ENCODE data around the gene RNFT2.
"Not testable (repeated sequence)": the region's sequence is repeated elsewhere in the genome, so short reads cannot be mapped to it uniquely, and the experiment has no call there.

The RNFT2 gene

GRCh38 chr12:116754097-116754496 lies 16.0 kb downstream of the RNFT2 start:
- not testable (repeated sequence) for H3K4me3 ChIP-seq (ENCODE audit: low read depth in 1 of 2, low read length in 2 of 2); H3K4me1 ChIP-seq (ENCODE audit: control insufficient read depth in 1 of 2, insufficient read depth in 2 of 2, low read length in 2 of 2); H3K36me3 ChIP-seq (ENCODE audit: control insufficient read depth in 1 of 2, insufficient read depth in 2 of 2, low read length in 2 of 2); H3K27me3 ChIP-seq (ENCODE audit: low read depth, low read length); H3K27ac ChIP-seq (ENCODE audit: low read length); H3K9me3 ChIP-seq (ENCODE audit: control insufficient read depth in 1 of 2, low read length in 2 of 2)

- H3K27ac ChIP-seq (ENCODE audit: low read length); H3K36me3 ChIP-seq (ENCODE audit: control insufficient read depth in 1 of 2, insufficient read depth in 2 of 2, low read length in 2 of 2); H3K4me1 ChIP-seq (ENCODE audit: control insufficient read depth in 1 of 2, insufficient read depth in 2 of 2, low read length in 2 of 2); H3K27me3 ChIP-seq (ENCODE audit: low read depth, low read length); H3K4me3 ChIP-seq (ENCODE audit: low read depth in 1 of 2, low read length in 2 of 2); H3K9me3 ChIP-seq (ENCODE audit: control insufficient read depth in 1 of 2, low read length in 2 of 2): not testable (repeated sequence)
Measured at GRCh38 chr12:116754783-116755182, 16.7 kb downstream of the RNFT2 start.

GRCh38 chr12:116759783-116760621 lies 21.9 kb downstream of the RNFT2 start:
- Histone ChIP-seq H3K27ac (ENCODE audit: low read length) (no peak overlapping the region), H3K27me3 (ENCODE audit: low read depth, low read length) (no peaks in the 10 kb centered on the region), H3K4me1 (ENCODE audit: control insufficient read depth in 1 of 2, insufficient read depth in 2 of 2, low read length in 2 of 2) (no peaks in the 10 kb centered on the region), H3K36me3 (ENCODE audit: control insufficient read depth in 1 of 2, insufficient read depth in 2 of 2, low read length in 2 of 2) (no peaks in the 10 kb centered on the region), H3K4me3 (ENCODE audit: low read depth in 1 of 2, low read length in 2 of 2) (no peak overlapping the region), H3K9me3 (ENCODE audit: control insufficient read depth in 1 of 2, low read length in 2 of 2) (no peaks in the 10 kb centered on the region)

GRCh38 chr12:116760622-116761020 lies 22.5 kb downstream of the RNFT2 start:
- Histone ChIP-seq H3K27ac (ENCODE audit: low read length) (no peak overlapping the region), H3K9me3 (ENCODE audit: control insufficient read depth in 1 of 2, low read length in 2 of 2) (no peaks in the 10 kb centered on the region), H3K4me3 (ENCODE audit: low read depth in 1 of 2, low read length in 2 of 2) (no peak overlapping the region), H3K36me3 (ENCODE audit: control insufficient read depth in 1 of 2, insufficient read depth in 2 of 2, low read length in 2 of 2) (no peaks in the 10 kb centered on the region), H3K4me1 (ENCODE audit: control insufficient read depth in 1 of 2, insufficient read depth in 2 of 2, low read length in 2 of 2) (no peaks in the 10 kb centered on the region), H3K27me3 (ENCODE audit: low read depth, low read length) (no peaks in the 10 kb centered on the region)

- Histone ChIP-seq H3K27ac (ENCODE audit: low read length) (no peak overlapping the region), H3K27me3 (ENCODE audit: low read depth, low read length) (no peaks in the 10 kb centered on the region), H3K4me1 (ENCODE audit: control insufficient read depth in 1 of 2, insufficient read depth in 2 of 2, low read length in 2 of 2) (no peaks in the 10 kb centered on the region), H3K36me3 (ENCODE audit: control insufficient read depth in 1 of 2, insufficient read depth in 2 of 2, low read length in 2 of 2) (no peaks in the 10 kb centered on the region), H3K9me3 (ENCODE audit: control insufficient read depth in 1 of 2, low read length in 2 of 2) (no peaks in the 10 kb centered on the region), H3K4me3 (ENCODE audit: low read depth in 1 of 2, low read length in 2 of 2) (no peak overlapping the region)
Measured at GRCh38 chr12:116761499-116761898, 23.4 kb downstream of the RNFT2 start.

GRCh38 chr12:116765271-116765670 lies 27.2 kb downstream of the RNFT2 start:
- Histone ChIP-seq H3K4me1 (ENCODE audit: control insufficient read depth in 1 of 2, insufficient read depth in 2 of 2, low read length in 2 of 2) (no peaks in the 10 kb centered on the region), H3K27ac (ENCODE audit: low read length) (no peak overlapping the region), H3K36me3 (ENCODE audit: control insufficient read depth in 1 of 2, insufficient read depth in 2 of 2, low read length in 2 of 2) (no peaks in the 10 kb centered on the region), H3K27me3 (ENCODE audit: low read depth, low read length) (no peaks in the 10 kb centered on the region), H3K4me3 (ENCODE audit: low read depth in 1 of 2, low read length in 2 of 2) (no peak overlapping the region), H3K9me3 (ENCODE audit: control insufficient read depth in 1 of 2, low read length in 2 of 2) (no peaks in the 10 kb centered on the region)

- no peak overlapping the region for H3K4me3 ChIP-seq (ENCODE audit: low read depth in 1 of 2, low read length in 2 of 2)
- H3K4me1 ChIP-seq (ENCODE audit: control insufficient read depth in 1 of 2, insufficient read depth in 2 of 2, low read length in 2 of 2), result no peaks in the 10 kb centered on the region
- H3K36me3 ChIP-seq (ENCODE audit: control insufficient read depth in 1 of 2, insufficient read depth in 2 of 2, low read length in 2 of 2), result no peaks in the 10 kb centered on the region
- H3K27ac ChIP-seq (ENCODE audit: low read length), result no peak overlapping the region
- H3K27me3 ChIP-seq (ENCODE audit: low read depth, low read length), result no peaks in the 10 kb centered on the region
- no peaks in the 10 kb centered on the region for H3K9me3 ChIP-seq (ENCODE audit: control insufficient read depth in 1 of 2, low read length in 2 of 2)
Measured at GRCh38 chr12:116766285-116766684, 28.2 kb downstream of the RNFT2 start.

GRCh38 chr12:116766746-116767145 lies 28.6 kb downstream of the RNFT2 start:
- no peak overlapping the region for H3K27ac ChIP-seq (ENCODE audit: low read length)
- no peaks in the 10 kb centered on the region for H3K36me3 ChIP-seq (ENCODE audit: control insufficient read depth in 1 of 2, insufficient read depth in 2 of 2, low read length in 2 of 2)
- H3K27me3 ChIP-seq (ENCODE audit: low read depth, low read length), result no peaks in the 10 kb centered on the region
- H3K4me1 ChIP-seq (ENCODE audit: control insufficient read depth in 1 of 2, insufficient read depth in 2 of 2, low read length in 2 of 2), result no peaks in the 10 kb centered on the region
- H3K4me3 ChIP-seq (ENCODE audit: low read depth in 1 of 2, low read length in 2 of 2), result no peak overlapping the region
- H3K9me3 ChIP-seq (ENCODE audit: control insufficient read depth in 1 of 2, low read length in 2 of 2), result no peaks in the 10 kb centered on the region

GRCh38 chr12:116771651-116772050 lies 33.5 kb downstream of the RNFT2 start:
- Histone ChIP-seq H3K9me3 (ENCODE audit: control insufficient read depth in 1 of 2, low read length in 2 of 2) (no peaks in the 10 kb centered on the region), H3K27me3 (ENCODE audit: low read depth, low read length) (no peaks in the 10 kb centered on the region), H3K36me3 (ENCODE audit: control insufficient read depth in 1 of 2, insufficient read depth in 2 of 2, low read length in 2 of 2) (no peaks in the 10 kb centered on the region), H3K4me3 (ENCODE audit: low read depth in 1 of 2, low read length in 2 of 2) (no peak overlapping the region), H3K4me1 (ENCODE audit: control insufficient read depth in 1 of 2, insufficient read depth in 2 of 2, low read length in 2 of 2) (no peaks in the 10 kb centered on the region), H3K27ac (ENCODE audit: low read length) (no peak overlapping the region)

GRCh38 chr12:116773276-116773731 lies 35.2 kb downstream of the RNFT2 start:
- Histone ChIP-seq H3K4me1 (ENCODE audit: control insufficient read depth in 1 of 2, insufficient read depth in 2 of 2, low read length in 2 of 2) (no peaks in the 10 kb centered on the region), H3K9me3 (ENCODE audit: control insufficient read depth in 1 of 2, low read length in 2 of 2) (no peaks in the 10 kb centered on the region), H3K4me3 (ENCODE audit: low read depth in 1 of 2, low read length in 2 of 2) (no peak overlapping the region), H3K36me3 (ENCODE audit: control insufficient read depth in 1 of 2, insufficient read depth in 2 of 2, low read length in 2 of 2) (no peaks in the 10 kb centered on the region), H3K27me3 (ENCODE audit: low read depth, low read length) (no peaks in the 10 kb centered on the region), H3K27ac (ENCODE audit: low read length) (no peak overlapping the region)

GRCh38 chr12:116774020-116774419 lies 35.9 kb downstream of the RNFT2 start:
- peaks cover 0 to under 1% of the 10 kb centered on the region in 2 donors for H3K36me3 ChIP-seq (ENCODE audit: control insufficient read depth in 1 of 2, insufficient read depth in 2 of 2, low read length in 2 of 2)
- no peak overlapping the region for H3K27ac ChIP-seq (ENCODE audit: low read length)
- no peaks in the 10 kb centered on the region for H3K27me3 ChIP-seq (ENCODE audit: low read depth, low read length)
- H3K4me3 ChIP-seq (ENCODE audit: low read depth in 1 of 2, low read length in 2 of 2), result no peak overlapping the region
- H3K4me1 ChIP-seq (ENCODE audit: control insufficient read depth in 1 of 2, insufficient read depth in 2 of 2, low read length in 2 of 2), result no peaks in the 10 kb centered on the region
- H3K9me3 ChIP-seq (ENCODE audit: control insufficient read depth in 1 of 2, low read length in 2 of 2), result no peaks in the 10 kb centered on the region

GRCh38 chr12:116777245-116777644 lies 39.1 kb downstream of the RNFT2 start:
- H3K36me3 ChIP-seq (ENCODE audit: control insufficient read depth in 1 of 2, insufficient read depth in 2 of 2, low read length in 2 of 2), result peaks cover 0 to 3% of the 10 kb centered on the region in 2 donors
- no peaks in the 10 kb centered on the region for H3K9me3 ChIP-seq (ENCODE audit: control insufficient read depth in 1 of 2, low read length in 2 of 2)
- H3K27me3 ChIP-seq (ENCODE audit: low read depth, low read length), result no peaks in the 10 kb centered on the region
- H3K4me1 ChIP-seq (ENCODE audit: control insufficient read depth in 1 of 2, insufficient read depth in 2 of 2, low read length in 2 of 2), result no peaks in the 10 kb centered on the region
- no peak overlapping the region for H3K4me3 ChIP-seq (ENCODE audit: low read depth in 1 of 2, low read length in 2 of 2)
- H3K27ac ChIP-seq (ENCODE audit: low read length), result no peak overlapping the region

Data from muscle layer of duodenum (tissue), 2 donors.